Measurements from ENCODE around the gene PTPN14.

DNA sequence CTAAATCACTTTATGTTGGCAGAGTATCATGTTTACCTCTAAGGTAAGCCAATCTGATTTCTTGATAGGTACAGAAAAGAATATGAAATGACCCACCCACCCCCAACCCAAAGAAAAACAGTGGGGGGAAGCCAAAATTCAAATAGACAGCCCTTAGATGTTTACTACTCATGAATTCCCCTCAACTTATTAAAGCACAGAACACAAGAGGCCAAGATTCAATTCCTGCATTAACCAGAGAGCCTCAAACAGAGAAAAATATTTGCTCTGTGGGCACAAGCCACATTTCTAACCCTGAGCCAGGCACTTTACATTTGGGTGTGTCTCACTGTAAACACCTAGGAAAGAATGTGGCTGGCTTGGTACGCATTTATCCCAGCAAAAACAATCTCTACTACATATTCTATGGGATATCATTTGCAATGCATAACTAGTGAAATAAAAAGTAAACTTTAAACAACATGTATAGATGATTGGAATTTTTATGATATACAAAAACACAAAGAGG is 84.3 kb downstream of the PTPN14 start:
- TF ChIP-seq, protein P1, sequence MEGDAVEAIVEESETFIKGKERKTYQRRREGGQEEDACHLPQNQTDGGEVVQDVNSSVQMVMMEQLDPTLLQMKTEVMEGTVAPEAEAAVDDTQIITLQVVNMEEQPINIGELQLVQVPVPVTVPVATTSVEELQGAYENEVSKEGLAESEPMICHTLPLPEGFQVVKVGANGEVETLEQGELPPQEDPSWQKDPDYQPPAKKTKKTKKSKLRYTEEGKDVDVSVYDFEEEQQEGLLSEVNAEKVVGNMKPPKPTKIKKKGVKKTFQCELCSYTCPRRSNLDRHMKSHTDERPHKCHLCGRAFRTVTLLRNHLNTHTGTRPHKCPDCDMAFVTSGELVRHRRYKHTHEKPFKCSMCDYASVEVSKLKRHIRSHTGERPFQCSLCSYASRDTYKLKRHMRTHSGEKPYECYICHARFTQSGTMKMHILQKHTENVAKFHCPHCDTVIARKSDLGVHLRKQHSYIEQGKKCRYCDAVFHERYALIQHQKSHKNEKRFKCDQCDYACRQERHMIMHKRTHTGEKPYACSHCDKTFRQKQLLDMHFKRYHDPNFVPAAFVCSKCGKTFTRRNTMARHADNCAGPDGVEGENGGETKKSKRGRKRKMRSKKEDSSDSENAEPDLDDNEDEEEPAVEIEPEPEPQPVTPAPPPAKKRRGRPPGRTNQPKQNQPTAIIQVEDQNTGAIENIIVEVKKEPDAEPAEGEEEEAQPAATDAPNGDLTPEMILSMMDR (IDR thresholded peaks at IDR 0.05; ENCODE audit: low read length): no peak
- no peak for TF ChIP-seq EZH2 (optimal IDR thresholded peaks at IDR 0.05; ENCODE audit: low read depth, low read length)
